ENCODE results near the gene RASSF5.

GRCh38 chr1:206540044-206540780 is 32.9 kb downstream of the RASSF5 start:
- TF ChIP-seq CTCF (IDR thresholded peaks at IDR 0.05; ENCODE audit: low read depth, low read length, missing input control) (no peak), TAF1 (conservative IDR thresholded peaks at IDR 0.05) (no peak)
